ENCODE measurements around the gene WNT4.

WNT4 gene

DNA sequence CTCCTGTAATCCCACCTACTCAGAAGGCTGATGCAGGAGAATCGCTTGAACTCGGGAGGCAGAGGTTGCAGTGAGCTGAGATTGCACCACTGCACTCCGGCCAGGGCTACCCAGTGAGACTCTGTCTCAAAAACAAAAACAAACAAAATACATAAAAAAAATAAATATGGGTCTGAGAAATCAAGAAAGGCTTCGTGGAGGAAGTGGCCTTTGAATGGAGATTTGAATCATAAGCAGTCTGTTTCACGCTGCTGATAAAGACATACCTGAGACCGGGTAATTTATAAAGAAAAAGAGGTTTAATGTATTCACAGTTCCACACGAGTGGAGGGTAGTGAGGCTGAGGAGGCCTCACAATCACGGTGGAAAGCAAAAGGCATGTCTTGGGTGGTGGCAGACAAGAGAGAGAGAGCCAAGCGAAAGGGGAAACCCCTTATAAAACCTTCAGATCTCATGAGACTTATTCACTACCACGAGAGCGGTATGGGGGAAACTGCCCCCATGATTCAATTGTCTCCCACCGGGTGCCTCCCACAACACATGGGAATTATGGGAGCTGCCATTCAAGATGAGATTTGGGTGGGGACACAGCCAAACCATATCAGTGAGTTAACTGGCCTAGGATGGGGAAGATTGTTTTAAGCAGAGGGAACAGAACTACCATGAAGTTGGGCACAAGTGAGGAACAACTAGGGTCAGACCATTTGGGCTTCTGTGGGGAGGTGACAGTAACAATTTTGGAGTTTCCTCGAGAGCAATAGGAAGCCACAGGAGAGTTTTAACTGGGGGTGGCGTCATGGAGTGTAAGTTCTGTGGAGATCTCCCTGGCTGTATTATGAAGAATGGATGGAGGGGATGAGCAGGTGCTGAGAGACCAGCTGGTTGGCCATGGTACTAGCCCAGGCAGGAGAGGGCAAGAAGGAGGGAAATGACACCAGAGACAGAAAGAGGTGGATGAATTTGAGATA, 22.2 kb upstream of the WNT4 start:
- TF ChIP-seq, protein P1, sequence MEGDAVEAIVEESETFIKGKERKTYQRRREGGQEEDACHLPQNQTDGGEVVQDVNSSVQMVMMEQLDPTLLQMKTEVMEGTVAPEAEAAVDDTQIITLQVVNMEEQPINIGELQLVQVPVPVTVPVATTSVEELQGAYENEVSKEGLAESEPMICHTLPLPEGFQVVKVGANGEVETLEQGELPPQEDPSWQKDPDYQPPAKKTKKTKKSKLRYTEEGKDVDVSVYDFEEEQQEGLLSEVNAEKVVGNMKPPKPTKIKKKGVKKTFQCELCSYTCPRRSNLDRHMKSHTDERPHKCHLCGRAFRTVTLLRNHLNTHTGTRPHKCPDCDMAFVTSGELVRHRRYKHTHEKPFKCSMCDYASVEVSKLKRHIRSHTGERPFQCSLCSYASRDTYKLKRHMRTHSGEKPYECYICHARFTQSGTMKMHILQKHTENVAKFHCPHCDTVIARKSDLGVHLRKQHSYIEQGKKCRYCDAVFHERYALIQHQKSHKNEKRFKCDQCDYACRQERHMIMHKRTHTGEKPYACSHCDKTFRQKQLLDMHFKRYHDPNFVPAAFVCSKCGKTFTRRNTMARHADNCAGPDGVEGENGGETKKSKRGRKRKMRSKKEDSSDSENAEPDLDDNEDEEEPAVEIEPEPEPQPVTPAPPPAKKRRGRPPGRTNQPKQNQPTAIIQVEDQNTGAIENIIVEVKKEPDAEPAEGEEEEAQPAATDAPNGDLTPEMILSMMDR (IDR thresholded peaks at IDR 0.05; ENCODE audit: extremely low read depth, insufficient read depth, missing control alignments), result no peak
- in situ Hi-C loops (cut with MboI; ENCODE audit: low pct_unique_long_range_greater_than_20kb, low sequenced_read_pairs, unreplicated experiment), result no loop called here
- DNase-seq (ENCODE audit: low spot score), result no peak

DNA sequence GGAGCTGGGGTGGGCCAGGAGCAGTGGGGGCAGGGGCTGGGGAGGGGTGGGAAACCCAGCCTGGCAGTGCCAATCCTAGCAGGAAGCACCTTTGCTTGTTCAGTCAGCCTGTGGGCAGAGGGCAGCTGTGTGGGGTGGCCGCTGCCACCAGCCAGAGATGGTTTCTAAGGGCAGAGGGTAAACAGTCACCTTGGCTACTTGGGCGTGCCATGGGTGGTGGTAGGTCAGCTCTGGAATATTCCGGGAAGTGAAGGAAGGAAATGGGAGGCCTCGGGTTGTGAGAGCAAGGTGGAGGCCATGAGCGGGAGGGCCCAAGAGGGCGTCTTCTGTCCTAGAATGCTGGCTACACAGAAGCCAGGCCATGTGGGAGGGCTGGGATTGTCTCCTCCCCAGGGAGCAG, 20.7 kb upstream of the WNT4 start:
- TF ChIP-seq, protein P1 (IDR thresholded peaks at IDR 0.05; ENCODE audit: extremely low read depth, insufficient read depth, missing control alignments), result no peak
- DNase-seq (ENCODE audit: low spot score), result no peak
- in situ Hi-C loops (cut with MboI; ENCODE audit: low pct_unique_long_range_greater_than_20kb, low sequenced_read_pairs, unreplicated experiment), result no loop called here

DNA sequence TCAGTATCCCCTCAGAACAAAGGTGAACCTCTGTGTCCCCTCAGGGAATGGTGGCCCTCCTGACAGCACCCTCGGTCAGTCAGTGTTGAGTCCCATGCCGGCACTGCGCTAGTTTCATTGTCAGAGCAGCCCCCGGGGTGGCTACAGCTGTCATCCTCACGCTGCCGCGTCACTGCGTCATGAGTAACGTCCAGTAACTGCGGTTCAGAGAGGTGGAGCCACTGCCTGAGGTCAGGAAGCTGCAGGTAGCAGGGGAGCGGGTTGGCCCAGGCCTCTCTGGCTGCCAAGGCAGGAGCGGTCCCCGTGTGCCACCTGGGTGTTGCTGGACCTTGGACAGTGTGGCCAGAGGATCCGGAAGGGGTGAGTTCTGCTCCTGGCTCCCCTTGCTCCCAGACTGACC, 20.2 kb upstream of the WNT4 start:
- DNase-seq (ENCODE audit: low spot score), result no peak
- TF ChIP-seq, protein P1 (IDR thresholded peaks at IDR 0.05; ENCODE audit: extremely low read depth, insufficient read depth, missing control alignments), result no peak
- in situ Hi-C loops (cut with MboI; ENCODE audit: low pct_unique_long_range_greater_than_20kb, low sequenced_read_pairs, unreplicated experiment), result no loop called here

DNA sequence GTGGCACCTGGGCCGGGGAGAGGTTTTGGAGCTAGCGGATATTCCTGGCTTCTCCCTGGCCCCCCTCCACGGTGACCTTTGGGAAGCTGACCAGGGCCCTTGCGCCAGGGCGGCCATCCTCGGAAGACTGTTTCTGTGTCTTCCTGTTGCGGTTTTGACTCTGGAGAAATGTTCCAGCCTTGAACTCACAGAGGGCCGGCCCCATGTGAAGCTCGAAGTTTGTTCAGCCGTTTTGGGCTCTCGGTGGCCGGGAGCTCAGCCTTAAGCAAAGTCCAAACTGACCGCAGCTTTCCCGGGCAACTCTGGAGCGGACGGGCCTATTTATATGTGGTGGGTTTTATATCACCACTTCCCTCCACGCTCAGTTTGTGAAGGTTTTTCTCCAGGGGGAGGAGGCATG, 17.0 kb upstream of the WNT4 start:
- TF ChIP-seq, protein P1 (IDR thresholded peaks at IDR 0.05; ENCODE audit: extremely low read depth, insufficient read depth, missing control alignments), result no peak
- DNase-seq (ENCODE audit: low spot score), result no peak
- in situ Hi-C loops (cut with MboI; ENCODE audit: low pct_unique_long_range_greater_than_20kb, low sequenced_read_pairs, unreplicated experiment), result no loop called here

DNA sequence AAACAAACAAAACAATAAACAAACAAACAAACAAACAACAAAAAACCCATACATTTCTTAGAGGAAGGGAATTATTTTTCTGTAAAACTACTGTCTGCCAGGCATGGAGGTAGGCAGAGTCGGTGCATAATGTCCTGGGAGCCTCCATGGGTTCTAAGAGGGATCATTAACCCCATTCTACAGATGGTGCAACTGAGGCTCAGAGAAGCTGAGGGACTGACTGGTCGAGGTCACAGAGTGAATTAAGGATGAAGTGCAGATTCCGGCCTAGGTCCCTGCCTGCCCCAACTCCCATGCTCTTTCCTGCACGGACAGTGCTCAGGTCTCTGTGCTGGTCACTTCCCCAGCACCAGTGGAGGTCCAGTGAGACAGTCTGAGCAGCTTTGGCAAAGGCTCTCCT, 15.8 kb upstream of the WNT4 start:
- TF ChIP-seq, protein P1 (IDR thresholded peaks at IDR 0.05; ENCODE audit: extremely low read depth, insufficient read depth, missing control alignments), result no peak
- in situ Hi-C loops (cut with MboI; ENCODE audit: low pct_unique_long_range_greater_than_20kb, low sequenced_read_pairs, unreplicated experiment), result no loop called here
- DNase-seq (ENCODE audit: low spot score), result no peak

DNA sequence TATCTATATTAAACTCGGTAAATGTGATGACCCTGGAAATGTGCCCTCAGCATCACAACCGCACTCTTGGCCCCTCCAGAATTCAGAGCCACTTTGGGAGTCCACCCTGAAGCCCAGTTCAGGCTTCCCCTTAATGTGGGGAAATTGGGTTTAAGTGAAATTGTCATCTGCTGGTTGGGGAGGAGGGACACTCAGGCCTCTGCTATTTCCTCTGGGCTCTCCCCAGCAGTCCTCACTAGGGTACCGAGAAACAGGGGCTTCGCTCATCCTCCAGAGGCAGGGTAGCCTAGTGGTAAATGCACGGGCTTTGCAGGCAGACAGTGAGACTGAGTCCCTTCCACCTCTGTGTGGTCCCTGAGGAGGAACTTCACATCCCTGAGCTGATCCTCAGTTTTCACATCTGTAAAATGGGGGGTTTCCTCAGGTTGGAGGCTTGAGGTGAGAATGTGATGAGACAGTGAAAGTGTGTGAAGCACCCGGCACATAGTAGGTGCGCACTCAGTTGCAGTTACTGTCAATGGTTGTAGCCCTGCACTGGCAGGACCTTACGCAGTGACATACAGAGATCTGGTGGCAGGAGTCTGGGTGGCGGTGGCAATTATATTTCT, 14.6 kb upstream of the WNT4 start:
- no peak for DNase-seq (ENCODE audit: low spot score)
- TF ChIP-seq, protein P1 (IDR thresholded peaks at IDR 0.05; ENCODE audit: extremely low read depth, insufficient read depth, missing control alignments), result no peak
- in situ Hi-C loops (cut with MboI; ENCODE audit: low pct_unique_long_range_greater_than_20kb, low sequenced_read_pairs, unreplicated experiment), result no loop called here
